ENCODE measurements around the gene CALB2.

The CALB2 gene

GRCh38 chr16:71426069-71426879, 67.8 kb downstream of the CALB2 start:
- no peaks in the 10 kb centered on the region for H3K9me3 ChIP-seq (ENCODE audit: control insufficient read depth, insufficient read depth, low read length)
- peaks cover 7% of the 10 kb centered on the region; the same call in 1 of the 2 replicates for H3K4me1 ChIP-seq (ENCODE audit: control insufficient read depth, insufficient read depth, low read length)
- peaks cover 9% of the 10 kb centered on the region for H3K27me3 ChIP-seq (ENCODE audit: control insufficient read depth, insufficient read depth, low read length)
- H3K27ac ChIP-seq (ENCODE audit: low read depth, low read length) = peak overlapping the region; percentile 9
- H3K36me3 ChIP-seq (ENCODE audit: control insufficient read depth, insufficient read depth, low read length) = no peaks in the 10 kb centered on the region
- H3K9ac ChIP-seq (ENCODE audit: low read depth, low read length) = no peak overlapping the region; the same call in 1 of the 2 replicates
- H3K4me3 ChIP-seq (ENCODE audit: low read depth, low read length) = peak overlapping the region; percentile 75

GRCh38 chr16:71426880-71427615, 68.5 kb downstream of the CALB2 start:
- Histone ChIP-seq H3K27me3 (ENCODE audit: control insufficient read depth, insufficient read depth, low read length) (peaks cover 9% of the 10 kb centered on the region), H3K9ac (ENCODE audit: low read depth, low read length) (no peak overlapping the region), H3K36me3 (ENCODE audit: control insufficient read depth, insufficient read depth, low read length) (no peaks in the 10 kb centered on the region), H3K9me3 (ENCODE audit: control insufficient read depth, insufficient read depth, low read length) (no peaks in the 10 kb centered on the region), H3K27ac (ENCODE audit: low read depth, low read length) (peak overlapping the region; percentile 9), H3K4me3 (ENCODE audit: low read depth, low read length) (no peak overlapping the region; the same call in 1 of the 2 replicates), H3K4me1 (ENCODE audit: control insufficient read depth, insufficient read depth, low read length) (peaks cover 7% of the 10 kb centered on the region; the same call in 1 of the 2 replicates)

- no peaks in the 10 kb centered on the region for H3K36me3 ChIP-seq (ENCODE audit: control insufficient read depth, insufficient read depth, low read length)
- H3K9ac ChIP-seq (ENCODE audit: low read depth, low read length) = no peak overlapping the region
- H3K27me3 ChIP-seq (ENCODE audit: control insufficient read depth, insufficient read depth, low read length) = peaks cover 9% of the 10 kb centered on the region
Measured at GRCh38 chr16:71428385-71428784, 69.9 kb downstream of the CALB2 start.

GRCh38 chr16:71428883-71429282, 70.4 kb downstream of the CALB2 start:
- Histone ChIP-seq H3K36me3 (ENCODE audit: control insufficient read depth, insufficient read depth, low read length) (no peaks in the 10 kb centered on the region), H3K4me1 (ENCODE audit: control insufficient read depth, insufficient read depth, low read length) (peaks cover 7% of the 10 kb centered on the region; the same call in 1 of the 2 replicates), H3K4me3 (ENCODE audit: low read depth, low read length) (no peak overlapping the region), H3K9ac (ENCODE audit: low read depth, low read length) (no peak overlapping the region), H3K9me3 (ENCODE audit: control insufficient read depth, insufficient read depth, low read length) (no peaks in the 10 kb centered on the region), H3K27me3 (ENCODE audit: control insufficient read depth, insufficient read depth, low read length) (peaks cover 9% of the 10 kb centered on the region), H3K27ac (ENCODE audit: low read depth, low read length) (no peak overlapping the region)

More at GRCh38 chr16:71428385-71428784, 69.9 kb downstream of the CALB2 start:
- Histone ChIP-seq H3K4me3 (ENCODE audit: low read depth, low read length) (no peak overlapping the region), H3K27ac (ENCODE audit: low read depth, low read length) (no peak overlapping the region), H3K4me1 (ENCODE audit: control insufficient read depth, insufficient read depth, low read length) (peaks cover 7% of the 10 kb centered on the region; the same call in 1 of the 2 replicates), H3K9me3 (ENCODE audit: control insufficient read depth, insufficient read depth, low read length) (no peaks in the 10 kb centered on the region)

GRCh38 chr16:71429581-71429980, 71.1 kb downstream of the CALB2 start:
- Histone ChIP-seq H3K4me1 (ENCODE audit: control insufficient read depth, insufficient read depth, low read length) (peaks cover 7% of the 10 kb centered on the region; the same call in 1 of the 2 replicates), H3K27ac (ENCODE audit: low read depth, low read length) (no peak overlapping the region), H3K9ac (ENCODE audit: low read depth, low read length) (no peak overlapping the region), H3K9me3 (ENCODE audit: control insufficient read depth, insufficient read depth, low read length) (no peaks in the 10 kb centered on the region), H3K4me3 (ENCODE audit: low read depth, low read length) (no peak overlapping the region), H3K36me3 (ENCODE audit: control insufficient read depth, insufficient read depth, low read length) (no peaks in the 10 kb centered on the region), H3K27me3 (ENCODE audit: control insufficient read depth, insufficient read depth, low read length) (peaks cover 4% of the 10 kb centered on the region)

- Histone ChIP-seq H3K4me3 (ENCODE audit: low read depth, low read length) (no peak overlapping the region), H3K4me1 (ENCODE audit: control insufficient read depth, insufficient read depth, low read length) (peaks cover 7% of the 10 kb centered on the region; the same call in 1 of the 2 replicates), H3K27me3 (ENCODE audit: control insufficient read depth, insufficient read depth, low read length) (no peaks in the 10 kb centered on the region)
Measured at GRCh38 chr16:71430744-71431143, 72.2 kb downstream of the CALB2 start.

GRCh38 chr16:71431176-71431575, 72.7 kb downstream of the CALB2 start:
- H3K27me3 ChIP-seq (ENCODE audit: control insufficient read depth, insufficient read depth, low read length) = no peaks in the 10 kb centered on the region
- peaks cover 7% of the 10 kb centered on the region; the same call in 1 of the 2 replicates for H3K4me1 ChIP-seq (ENCODE audit: control insufficient read depth, insufficient read depth, low read length)
- no peaks in the 10 kb centered on the region for H3K9me3 ChIP-seq (ENCODE audit: control insufficient read depth, insufficient read depth, low read length)
- H3K36me3 ChIP-seq (ENCODE audit: control insufficient read depth, insufficient read depth, low read length) = no peaks in the 10 kb centered on the region
- H3K4me3 ChIP-seq (ENCODE audit: low read depth, low read length) = no peak overlapping the region
- no peak overlapping the region for H3K27ac ChIP-seq (ENCODE audit: low read depth, low read length)
- no peak overlapping the region for H3K9ac ChIP-seq (ENCODE audit: low read depth, low read length)

More at GRCh38 chr16:71430744-71431143, 72.2 kb downstream of the CALB2 start:
- Histone ChIP-seq H3K9ac (ENCODE audit: low read depth, low read length) (no peak overlapping the region), H3K27ac (ENCODE audit: low read depth, low read length) (no peak overlapping the region), H3K9me3 (ENCODE audit: control insufficient read depth, insufficient read depth, low read length) (no peaks in the 10 kb centered on the region), H3K36me3 (ENCODE audit: control insufficient read depth, insufficient read depth, low read length) (no peaks in the 10 kb centered on the region)

- Histone ChIP-seq H3K27me3 (ENCODE audit: control insufficient read depth, insufficient read depth, low read length) (no peaks in the 10 kb centered on the region), H3K4me3 (ENCODE audit: low read depth, low read length) (no peak overlapping the region), H3K4me1 (ENCODE audit: control insufficient read depth, insufficient read depth, low read length) (peaks cover 3% of the 10 kb centered on the region; the same call in 1 of the 2 replicates), H3K9ac (ENCODE audit: low read depth, low read length) (no peak overlapping the region), H3K27ac (ENCODE audit: low read depth, low read length) (no peak overlapping the region), H3K36me3 (ENCODE audit: control insufficient read depth, insufficient read depth, low read length) (no peaks in the 10 kb centered on the region), H3K9me3 (ENCODE audit: control insufficient read depth, insufficient read depth, low read length) (no peaks in the 10 kb centered on the region)
Measured at GRCh38 chr16:71431991-71432390, 73.5 kb downstream of the CALB2 start.

GRCh38 chr16:71432906-71433305, 74.4 kb downstream of the CALB2 start:
- no peaks in the 10 kb centered on the region for H3K36me3 ChIP-seq (ENCODE audit: control insufficient read depth, insufficient read depth, low read length)
- no peaks in the 10 kb centered on the region for H3K27me3 ChIP-seq (ENCODE audit: control insufficient read depth, insufficient read depth, low read length)
- no peaks in the 10 kb centered on the region for H3K9me3 ChIP-seq (ENCODE audit: control insufficient read depth, insufficient read depth, low read length)
- H3K4me3 ChIP-seq (ENCODE audit: low read depth, low read length) = no peak overlapping the region
- H3K4me1 ChIP-seq (ENCODE audit: control insufficient read depth, insufficient read depth, low read length) = no peaks in the 10 kb centered on the region
- H3K27ac ChIP-seq (ENCODE audit: low read depth, low read length) = no peak overlapping the region
- no peak overlapping the region for H3K9ac ChIP-seq (ENCODE audit: low read depth, low read length)

- Histone ChIP-seq H3K4me1 (ENCODE audit: control insufficient read depth, insufficient read depth, low read length) (no peaks in the 10 kb centered on the region), H3K27me3 (ENCODE audit: control insufficient read depth, insufficient read depth, low read length) (no peaks in the 10 kb centered on the region), H3K36me3 (ENCODE audit: control insufficient read depth, insufficient read depth, low read length) (no peaks in the 10 kb centered on the region), H3K9me3 (ENCODE audit: control insufficient read depth, insufficient read depth, low read length) (no peaks in the 10 kb centered on the region), H3K27ac (ENCODE audit: low read depth, low read length) (no peak overlapping the region), H3K4me3 (ENCODE audit: low read depth, low read length) (no peak overlapping the region), H3K9ac (ENCODE audit: low read depth, low read length) (no peak overlapping the region)
Measured at GRCh38 chr16:71436473-71436872, 78.0 kb downstream of the CALB2 start.

GRCh38 chr16:71439523-71439922, 81.0 kb downstream of the CALB2 start:
- Histone ChIP-seq H3K27me3 (ENCODE audit: control insufficient read depth, insufficient read depth, low read length) (no peaks in the 10 kb centered on the region), H3K4me3 (ENCODE audit: low read depth, low read length) (no peak overlapping the region), H3K27ac (ENCODE audit: low read depth, low read length) (no peak overlapping the region), H3K9ac (ENCODE audit: low read depth, low read length) (no peak overlapping the region), H3K9me3 (ENCODE audit: control insufficient read depth, insufficient read depth, low read length) (no peaks in the 10 kb centered on the region), H3K4me1 (ENCODE audit: control insufficient read depth, insufficient read depth, low read length) (no peaks in the 10 kb centered on the region), H3K36me3 (ENCODE audit: control insufficient read depth, insufficient read depth, low read length) (no peaks in the 10 kb centered on the region)

Measured in HUES48 (cell line).